Thyroid gland (tissue), 4 donors: ENCODE data around the gene ST6GALNAC4.
A peak's percentile ranks its signal among the peaks of the same experiment; 100 is the strongest.

ENCODE experiments used
- CTCF ChIP-seq, 6 experiments: fragments of 200-600 bp in 3 of 6; fragments of 450-650 bp in 3 of 6; sonication (generic) in 3 of 6; IDR thresholded peaks; one replicate each; pipeline ENCODE4 v1.5.1; 2016 to 2019; ENCODE audit warnings: antibody characterized with exemption in 6 of 6, mild to moderate bottlenecking in 2 of 6, inconsistent platforms in 1 of 6, moderate library complexity in 1 of 6
- POLR2A ChIP-seq, 2 donors: fragments of 450-650 bp; IDR thresholded peaks; one replicate each; pipeline ENCODE4 v1.6.1; 2017; ENCODE audit warnings: antibody characterized with exemption in 2 of 2, mild to moderate bottlenecking in 2 of 2, moderate library complexity in 1 of 2

GRCh38 chr9:127877566-127877998, 39.3 kb downstream of the ST6GALNAC4 start, which contains the start of gene AK1:
- TF ChIP-seq CTCF (IDR thresholded peaks at IDR 0.05) (no peak), POLR2A (IDR thresholded peaks at IDR 0.05) (peak in 1 of 2 donors; percentile 86)
